NCI-H2081 treated with DMSO at 0.1 percent for 48 hours (cell line): ENCODE results near the gene MUC6.

Source experiments
- DNase-seq: peaks from one replicate; lab custom pipeline; 2025; lab: John Stamatoyannopoulos, UW

MUC6 gene

DNA sequence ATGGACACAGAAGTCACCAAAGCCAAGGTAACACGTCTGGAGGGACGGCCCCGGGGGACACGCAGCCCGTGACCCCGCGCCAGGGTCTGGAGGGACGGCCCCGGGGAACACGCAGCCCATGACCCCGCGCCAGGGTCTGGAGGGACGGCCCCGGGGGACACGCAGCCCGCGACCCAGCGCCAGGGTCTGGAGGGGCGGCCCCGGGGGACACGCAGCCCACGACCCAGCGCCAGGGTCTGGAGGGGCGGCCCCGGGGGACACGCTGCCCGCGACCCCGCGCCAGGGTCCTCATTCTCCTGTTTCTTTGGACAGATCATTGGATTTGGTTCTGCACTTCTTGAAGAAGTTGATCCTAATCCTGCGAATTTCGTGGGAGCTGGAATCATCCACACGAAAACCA lies 27.1 kb downstream of the MUC6 start:
- DNase-seq, result no peak

DNA sequence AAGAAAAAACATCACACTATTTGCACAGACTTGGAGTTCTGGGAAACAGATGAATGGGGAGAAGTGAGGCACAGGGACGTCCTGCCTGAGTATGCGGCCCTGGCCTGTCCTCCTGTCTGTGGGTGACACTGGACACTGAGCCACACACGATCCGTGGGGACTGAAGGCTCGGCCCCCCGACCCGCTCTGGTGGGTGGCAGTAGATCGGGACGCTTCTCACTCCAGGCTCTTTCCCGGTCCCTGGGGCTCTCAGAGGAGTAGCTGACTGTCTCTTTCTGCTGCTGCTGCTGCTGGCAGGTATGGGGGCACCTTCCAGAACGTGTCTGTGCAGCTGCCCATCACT lies 27.7 kb downstream of the MUC6 start:
- no peak for DNase-seq

GRCh38 chr11:1008001-1008802 lies 28.3 kb downstream of the MUC6 start:
- DNase-seq, result no peak

- no peak for DNase-seq
Measured at GRCh38 chr11:1007279-1007678, 29.2 kb downstream of the MUC6 start.

GRCh38 chr11:1006762-1007161 lies 29.8 kb downstream of the MUC6 start:
- peak; percentile 70 for DNase-seq

DNA sequence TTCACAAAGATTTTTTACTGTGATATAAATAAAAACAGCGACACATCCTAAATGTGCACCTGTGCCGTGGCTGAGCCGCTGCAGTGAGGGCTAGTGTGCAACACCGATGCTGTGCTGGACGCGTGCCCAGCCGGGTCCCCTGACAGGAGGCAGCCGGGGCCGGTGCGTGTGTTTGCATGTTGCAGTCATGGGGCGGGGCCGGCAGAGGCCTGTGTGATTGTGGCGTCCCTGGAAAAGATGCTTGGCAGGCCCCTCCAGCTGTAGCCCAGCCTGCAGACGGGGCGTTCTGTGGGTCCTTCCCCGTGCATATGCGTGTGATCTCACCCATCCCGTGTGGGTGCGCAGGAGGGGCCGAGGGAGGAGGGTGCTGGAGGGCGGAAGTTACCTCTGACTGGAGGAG lies 30.6 kb downstream of the MUC6 start:
- DNase-seq, result peak; percentile 63

GRCh38 chr11:1003159-1003558 lies 33.4 kb downstream of the MUC6 start:
- no peak for DNase-seq

DNA sequence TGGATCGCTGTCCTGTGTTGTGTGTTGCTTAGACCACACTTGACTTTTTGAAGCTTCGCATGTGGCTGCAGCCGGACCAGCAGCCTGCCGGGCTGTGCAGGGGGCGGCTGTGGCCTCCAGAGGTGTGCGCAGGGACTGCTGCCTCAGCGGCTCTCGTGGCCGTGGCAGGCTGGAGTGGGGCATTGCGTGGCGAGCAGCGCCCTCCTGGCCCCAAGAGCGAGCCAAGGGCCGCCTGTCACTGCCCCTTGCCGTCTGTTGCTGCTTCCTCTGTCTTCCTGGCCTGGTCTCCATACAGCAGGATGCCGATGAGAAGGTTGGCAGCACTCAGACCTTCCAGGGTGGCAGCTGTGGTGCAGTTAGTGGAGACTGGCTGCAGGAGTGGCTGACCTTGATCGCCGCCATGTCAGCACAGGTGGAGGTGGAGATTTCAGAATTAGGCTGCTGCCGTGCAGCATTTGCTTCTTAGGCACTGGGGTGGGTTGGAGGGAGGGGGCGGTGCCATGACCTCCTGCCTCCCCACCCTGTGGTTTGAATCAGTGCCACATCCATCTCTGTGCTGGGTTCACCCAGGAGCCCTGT lies 34.0 kb downstream of the MUC6 start:
- no peak for DNase-seq

GRCh38 chr11:1001617-1002405 lies 34.7 kb downstream of the MUC6 start:
- DNase-seq, result no peak

GRCh38 chr11:1000357-1001278 lies 35.9 kb downstream of the MUC6 start:
- no peak for DNase-seq

- DNase-seq, result no peak
Measured at GRCh38 chr11:999009-999408, 37.5 kb downstream of the MUC6 start.

DNA sequence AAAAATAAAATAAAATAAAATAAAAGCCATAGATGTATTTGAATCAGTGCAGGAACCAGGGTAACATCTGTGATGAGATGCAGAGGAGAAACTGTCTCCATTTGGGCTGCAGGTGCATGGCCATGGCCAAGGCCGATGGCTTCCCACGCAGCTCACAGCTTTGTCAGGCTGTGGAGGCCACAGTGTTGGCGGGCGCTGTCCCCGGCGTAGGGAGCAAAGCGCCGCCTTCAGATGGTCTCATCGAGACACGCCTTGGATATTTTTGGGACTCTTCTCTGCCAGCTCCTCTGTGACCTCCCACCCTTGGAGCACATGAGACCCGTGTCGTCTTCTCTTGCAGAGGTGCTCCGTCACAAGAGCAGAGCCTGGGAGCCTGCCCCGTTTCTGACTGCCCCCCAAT lies 38.6 kb downstream of the MUC6 start:
- no peak for DNase-seq

GRCh38 chr11:996681-997080 lies 39.8 kb downstream of the MUC6 start:
- DNase-seq, result no peak

DNA sequence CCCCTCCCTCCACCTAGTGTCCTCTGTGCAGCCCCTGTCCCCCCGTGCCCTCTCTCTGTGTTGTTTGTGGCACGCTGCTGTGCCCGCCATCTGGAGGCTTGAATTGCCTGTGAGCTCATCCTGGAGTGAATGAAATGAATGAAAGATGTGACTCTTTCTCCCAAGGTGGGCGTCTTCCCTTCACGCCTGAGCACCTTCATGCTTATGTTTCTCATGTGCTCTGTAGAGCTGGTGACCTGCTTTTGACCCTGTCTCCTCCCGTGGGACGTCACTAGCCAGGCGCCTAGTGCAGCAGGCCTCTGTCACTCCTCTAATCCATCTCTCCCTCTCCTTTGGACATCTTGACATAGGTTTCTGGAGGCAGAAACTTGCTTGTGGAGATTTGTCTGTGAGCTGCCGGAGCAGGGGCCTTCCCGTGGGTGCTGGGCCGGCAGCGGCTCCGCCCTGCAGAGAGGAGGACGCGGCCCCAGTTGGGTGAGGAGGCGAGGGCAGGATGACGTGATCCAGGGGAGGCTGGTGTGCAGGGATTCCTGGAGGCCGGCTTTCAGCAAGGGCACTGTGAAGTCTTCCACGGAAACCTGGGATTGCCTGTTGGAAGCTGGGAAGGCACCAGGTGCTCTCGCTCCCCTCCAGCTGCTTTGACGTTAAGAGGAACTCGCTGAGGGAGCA lies 40.6 kb downstream of the MUC6 start:
- no peak for DNase-seq

DNA sequence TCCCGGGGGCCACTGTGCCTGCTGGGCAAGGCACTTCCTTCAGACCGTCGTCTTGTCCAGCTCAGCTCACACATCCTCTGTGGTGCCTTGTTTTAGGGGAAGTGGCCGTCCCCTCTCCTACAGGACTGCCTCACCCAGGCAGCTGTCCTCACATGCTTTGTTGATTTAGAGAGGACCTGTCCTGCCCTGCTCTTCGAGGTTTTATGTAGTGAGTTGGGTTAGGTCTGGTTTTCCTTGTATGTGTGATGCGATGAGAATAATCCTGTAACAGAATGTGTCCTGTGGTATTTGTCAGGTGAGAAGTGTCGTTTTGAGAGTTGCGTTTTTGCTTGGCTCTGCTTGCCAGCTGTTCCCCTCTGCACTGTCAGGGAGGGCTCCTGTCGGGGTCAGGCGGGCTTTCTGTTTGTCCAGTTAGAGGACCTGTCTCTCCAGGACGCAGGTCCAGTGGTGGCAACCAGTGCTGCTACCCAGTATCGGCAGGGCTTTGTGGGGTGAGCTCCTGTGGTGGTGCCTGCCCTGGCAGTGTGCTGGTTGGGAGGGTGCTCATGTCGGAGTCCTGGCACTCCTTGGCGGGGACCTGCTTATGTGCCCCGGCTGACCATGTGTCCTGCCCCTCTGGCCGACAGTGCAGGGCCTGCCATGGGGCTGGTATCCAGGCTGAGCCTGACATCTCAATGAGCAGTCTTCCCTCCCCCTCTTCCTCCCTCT lies 41.3 kb downstream of the MUC6 start:
- DNase-seq, result no peak

DNA sequence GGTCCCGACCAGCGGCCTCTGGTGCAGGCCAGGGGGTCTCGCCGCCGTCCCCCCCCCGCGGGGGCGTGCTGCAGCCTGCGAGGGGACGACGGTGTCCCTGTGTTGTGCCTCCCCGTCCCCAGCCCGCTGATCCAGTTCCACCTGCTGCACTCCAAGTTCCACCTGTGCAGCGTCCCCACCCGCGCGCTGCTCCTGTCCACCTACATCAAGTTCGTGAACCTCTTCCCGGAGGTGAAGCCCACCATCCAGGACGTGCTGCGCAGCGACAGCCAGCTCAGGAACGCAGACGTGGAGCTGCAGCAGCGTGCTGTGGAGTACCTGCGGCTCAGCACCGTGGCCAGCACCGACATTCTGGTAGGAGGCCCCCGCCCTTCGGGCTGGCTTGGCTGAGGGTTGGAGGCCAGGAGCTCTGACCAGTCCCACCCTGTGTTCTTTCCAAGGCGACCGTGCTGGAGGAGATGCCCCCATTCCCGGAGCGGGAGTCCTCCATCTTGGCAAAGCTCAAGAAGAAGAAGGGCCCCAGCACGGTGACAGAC lies 42.8 kb downstream of the MUC6 start:
- no peak for DNase-seq

DNA sequence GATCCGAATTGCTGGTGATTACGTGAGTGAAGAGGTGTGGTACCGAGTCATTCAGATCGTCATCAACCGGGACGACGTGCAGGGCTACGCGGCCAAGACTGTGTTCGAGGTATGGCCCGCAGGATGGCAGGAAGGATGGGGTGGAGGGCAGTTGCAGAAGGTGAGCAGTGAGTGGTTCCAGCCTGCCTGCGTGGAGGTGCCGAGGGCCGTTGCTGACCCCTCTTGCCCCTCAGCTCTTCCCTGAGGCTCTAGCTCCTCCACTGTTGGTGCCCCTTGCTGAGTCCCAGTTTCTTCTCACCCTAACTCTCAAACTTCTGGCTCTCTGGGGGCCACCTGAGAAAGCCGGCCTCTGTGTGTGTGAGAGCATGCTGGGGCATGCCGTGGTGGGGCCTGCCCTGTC lies 43.9 kb downstream of the MUC6 start:
- no peak for DNase-seq

GRCh38 chr11:991711-992307 lies 44.7 kb downstream of the MUC6 start:
- DNase-seq, result no peak

DNA sequence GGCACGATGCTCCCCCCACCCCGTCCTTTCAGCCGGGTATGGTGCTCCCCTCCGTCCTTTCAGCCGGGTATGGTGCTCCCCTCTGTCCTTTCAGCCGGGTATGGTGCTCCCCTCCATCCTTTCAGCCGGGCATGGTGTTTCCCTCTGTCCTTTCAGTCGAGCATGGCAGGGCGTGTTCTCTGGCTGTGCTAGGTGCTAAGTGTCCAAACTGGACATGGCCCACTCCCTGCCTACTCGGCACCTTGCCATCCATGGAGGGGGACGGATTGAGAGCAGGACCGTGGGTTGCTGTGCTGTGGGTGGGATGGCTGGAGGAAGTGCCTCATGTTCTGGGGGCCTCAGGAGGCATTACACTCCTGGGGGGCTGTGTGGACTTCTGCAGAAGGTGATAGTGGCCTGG lies 45.5 kb downstream of the MUC6 start:
- DNase-seq, result no peak

GRCh38 chr11:990101-990500 lies 46.4 kb downstream of the MUC6 start:
- DNase-seq, result no peak
